Neural cell (in vitro differentiated cells): ENCODE measurements around the gene EP400. TPM values are rescaled to one million over a fixed set of nuclear protein-coding genes. Genes with fewer than 3 reads are reported as not detected.

Experiments used
- H2AFZ ChIP-seq: fragments of 200-600, 300-800 bp; sonication (generic), shearing (Covaris generic); 2 replicates; pipeline ENCODE4 v1.6.0; 2014; ENCODE audit warnings: low read depth, mild to moderate bottlenecking, antibody characterized with exemption, low read length, moderate library complexity
- H3F3A ChIP-seq: fragments of 200-600 bp; shearing (Covaris generic); 2 replicates; pipeline ENCODE4 v1.6.1; 2016; ENCODE audit warnings: mild to moderate bottlenecking, moderate library complexity, mixed read lengths, antibody characterized with exemption, low read length; ENCODE audit not compliant: insufficient read depth, poor library complexity, severe bottlenecking
- H3K27ac ChIP-seq: fragments of 200-600, 300-800 bp; sonication (generic), shearing (Covaris generic); 2 replicates; pipeline ENCODE4 v1.5.1; 2014; ENCODE audit warnings: mild to moderate bottlenecking, low read length, moderate library complexity
- H3K27me3 ChIP-seq: fragments of 300-800, 200-600 bp; sonication (generic), shearing (Covaris generic); 2 replicates; pipeline ENCODE4 v1.6.0; 2014; ENCODE audit warnings: mild to moderate bottlenecking, low read depth, low read length, moderate library complexity; ENCODE audit not compliant: insufficient read depth
- H3K36me3 ChIP-seq: fragments of 300-800, 200-600 bp; sonication (generic), shearing (Covaris generic); 2 replicates; pipeline ENCODE4 v1.5.1; 2014; ENCODE audit warnings: mild to moderate bottlenecking, antibody characterized with exemption, low read length, moderate library complexity; ENCODE audit not compliant: insufficient read depth
- H3K4me2 ChIP-seq: fragments of 300-800, 200-600 bp; sonication (generic), shearing (Covaris generic); 2 replicates; pipeline ENCODE4 v1.6.0; 2014; ENCODE audit warnings: mild to moderate bottlenecking, low read length
- H3K4me3 ChIP-seq: fragments of 300-800, 200-600 bp; sonication (generic), shearing (Covaris generic); 2 replicates; pipeline ENCODE4 v1.5.1; 2014; ENCODE audit warnings: mild to moderate bottlenecking, low read length, moderate library complexity
- H3K79me2 ChIP-seq: fragments of 200-600 bp; shearing (Covaris generic); replicated peaks from 2 replicates; pipeline ENCODE4 v1.6.0; 2014; ENCODE audit warnings: mild to moderate bottlenecking, low read length, moderate library complexity; ENCODE audit not compliant: insufficient read depth
- H3K9ac ChIP-seq: fragments of 300-800, 200-600 bp; sonication (generic), shearing (Covaris generic); 2 replicates; pipeline ENCODE4 v1.6.1; 2016; ENCODE audit warnings: mild to moderate bottlenecking, low read length, mixed read lengths
- H3K9me2 ChIP-seq: fragments of 200-600 bp; shearing (Covaris generic); 2 replicates; pipeline ENCODE4 v1.6.1; 2016; ENCODE audit warnings: mild to moderate bottlenecking, low read length, mixed read lengths; ENCODE audit not compliant: insufficient read depth
- H3K9me3 ChIP-seq: fragments of 200-600, 300-800 bp; sonication (generic), shearing (Covaris generic); 2 replicates; pipeline ENCODE4 v1.6.1; 2016; ENCODE audit warnings: mild to moderate bottlenecking, mixed run types, low read length, moderate library complexity, mixed read lengths
- H4K20me1 ChIP-seq: fragments of 200-600 bp; shearing (Covaris generic); 2 replicates; pipeline ENCODE4 v1.6.1; 2016; ENCODE audit warnings: mild to moderate bottlenecking, mixed run types; ENCODE audit not compliant: insufficient read depth
- CTCF ChIP-seq: fragments of 450-650 bp; IDR thresholded peaks from 2 replicates; pipeline ENCODE4 v1.5.1; 2014; ENCODE audit warnings: antibody characterized with exemption, mild to moderate bottlenecking, moderate library complexity; ENCODE audit not compliant: poor library complexity, severe bottlenecking
- EP300 ChIP-seq: fragments of 450-650 bp; conservative IDR thresholded peaks from 2 replicates; pipeline ENCODE4 v1.6.1; 2014; ENCODE audit warnings: antibody characterized with exemption, mild to moderate bottlenecking, moderate library complexity; ENCODE audit not compliant: poor library complexity, severe bottlenecking
- EZH2 ChIP-seq: fragments of 200-600, 300-800 bp; shearing (Covaris generic), sonication (generic); IDR thresholded peaks from 2 replicates; pipeline ENCODE4 v1.6.1; 2014; ENCODE audit warnings: antibody characterized with exemption, low read length, borderline replicate concordance, mild to moderate bottlenecking; ENCODE audit not compliant: insufficient read depth, poor library complexity, severe bottlenecking
- MXI1 ChIP-seq: fragments of 450-650 bp; conservative IDR thresholded peaks from 2 replicates; pipeline ENCODE4 v1.6.1; 2014; ENCODE audit warnings: antibody characterized with exemption, mild to moderate bottlenecking; ENCODE audit not compliant: poor library complexity, severe bottlenecking
- POLR2AphosphoS5 ChIP-seq: IDR thresholded peaks from 2 replicates; pipeline ENCODE4 v1.6.1; 2012
- RAD21 ChIP-seq: fragments of 450-650 bp; conservative IDR thresholded peaks from 2 replicates; pipeline ENCODE4 v1.6.1; 2014; ENCODE audit warnings: antibody characterized with exemption, mild to moderate bottlenecking, moderate library complexity
- REST ChIP-seq: IDR thresholded peaks from 2 replicates; pipeline ENCODE4 v1.6.1; 2012; ENCODE audit warnings: borderline replicate concordance
- SMC3 ChIP-seq: fragments of 450-650 bp; conservative IDR thresholded peaks from 2 replicates; pipeline ENCODE4 v1.6.1; 2014; ENCODE audit warnings: antibody characterized with exemption, mild to moderate bottlenecking, moderate library complexity; ENCODE audit not compliant: poor library complexity
- TAF1 ChIP-seq: IDR thresholded peaks from 2 replicates; pipeline ENCODE4 v1.6.1; 2012; ENCODE audit warnings: low read depth
- polyA plus RNA-seq: library from polyadenylated mRNA; depleted of rRNA; stranded (reverse); fragments of >200 nt; gene quantifications from 2 replicates; pipeline ENCODE4 v1.2.3, GENCODE V29; 2014

EP400 gene
- polyA plus RNA-seq, 1 donor from 2014 or later, result 19.4 TPM

GRCh38 chr12:131986910-131987309, 37.2 kb downstream of the EP400 start:
- no peak overlapping the region for H3K4me3 ChIP-seq
- no peak for TF ChIP-seq POLR2AphosphoS5
- TF ChIP-seq REST, result no peak
- no peak for TF ChIP-seq SMC3
- TF ChIP-seq MXI1, result no peak
- no peak for TF ChIP-seq CTCF
- no peak for TF ChIP-seq EP300
- TF ChIP-seq EZH2, result no peak
- no peak for TF ChIP-seq RAD21
- no peak for TF ChIP-seq TAF1
- no peak overlapping the region for H3K9ac ChIP-seq
- H3K79me2 ChIP-seq, result no peaks in the 10 kb centered on the region
- H3K27me3 ChIP-seq, result no peaks in the 10 kb centered on the region
- H3K9me3 ChIP-seq, result no peaks in the 10 kb centered on the region
- peaks cover 7% of the 10 kb centered on the region for H3K36me3 ChIP-seq
- H3F3A ChIP-seq, result no peaks in the 10 kb centered on the region
- H4K20me1 ChIP-seq, result no peaks in the 10 kb centered on the region
- H2AFZ ChIP-seq, result no peak overlapping the region
- no peak overlapping the region for H3K27ac ChIP-seq
- no peak overlapping the region for H3K4me2 ChIP-seq
- H3K9me2 ChIP-seq, result no peaks in the 10 kb centered on the region

- H3K27ac ChIP-seq, result no peak overlapping the region
Observed at GRCh38 chr12:131987552-131987951, 37.8 kb downstream of the EP400 start.

More at GRCh38 chr12:131987552-131987951, 37.8 kb downstream of the EP400 start:
- H3K9ac ChIP-seq, result no peak overlapping the region
- H4K20me1 ChIP-seq, result no peaks in the 10 kb centered on the region
- peaks cover 7% of the 10 kb centered on the region for H3K36me3 ChIP-seq
- H3F3A ChIP-seq, result no peaks in the 10 kb centered on the region
- H2AFZ ChIP-seq, result no peak overlapping the region
- H3K79me2 ChIP-seq, result no peaks in the 10 kb centered on the region
- H3K9me2 ChIP-seq, result no peaks in the 10 kb centered on the region
- TF ChIP-seq EZH2 (no peak), SMC3 (no peak), RAD21 (no peak), TAF1 (no peak), REST (no peak), CTCF (no peak), MXI1 (no peak), POLR2AphosphoS5 (no peak), EP300 (no peak)
- H3K27me3 ChIP-seq, result no peaks in the 10 kb centered on the region
- no peak overlapping the region for H3K4me2 ChIP-seq
- no peaks in the 10 kb centered on the region for H3K9me3 ChIP-seq
- no peak overlapping the region for H3K4me3 ChIP-seq
